Smooth muscle cell (in vitro differentiated cells): ENCODE measurements around the gene NAT14. TPM values are rescaled to one million over a fixed set of nuclear protein-coding genes. Genes with fewer than 3 reads are reported as not detected.

Experiments
- DNase-seq: peaks from one replicate; lab custom pipeline; 2025; ENCODE audit not compliant: unreplicated experiment; lab: John Stamatoyannopoulos, UW
- H2AFZ ChIP-seq: fragments of 200-600 bp; sonication (generic); 2 replicates; pipeline ENCODE4 v1.6.0; 2016; ENCODE audit warnings: antibody characterized with exemption, low read depth, mild to moderate bottlenecking
- H3F3A ChIP-seq: fragments of 200-600 bp; sonication (generic); 2 replicates; pipeline ENCODE4 v1.6.0; 2017; ENCODE audit warnings: antibody characterized with exemption, low read depth
- H3K27ac ChIP-seq: fragments of 200-600 bp; sonication (generic); 2 replicates; pipeline ENCODE4 v1.5.1; 2016; ENCODE audit warnings: low read depth, mild to moderate bottlenecking
- H3K27me3 ChIP-seq: fragments of 200-600 bp; sonication (generic); 2 replicates; pipeline ENCODE4 v1.6.1; 2016; ENCODE audit warnings: low read depth, mild to moderate bottlenecking
- H3K36me3 ChIP-seq: fragments of 200-600 bp; sonication (generic); 2 replicates; pipeline ENCODE4 v1.5.1; 2016; ENCODE audit warnings: low read depth
- H3K4me1 ChIP-seq: fragments of 200-600 bp; sonication (generic); 2 replicates; pipeline ENCODE4 v1.5.1; 2016; ENCODE audit warnings: low read depth
- H3K4me2 ChIP-seq: fragments of 200-600 bp; sonication (generic); 2 replicates; pipeline ENCODE4 v1.6.0; 2016; ENCODE audit warnings: mild to moderate bottlenecking
- H3K4me3 ChIP-seq: fragments of 200-600 bp; sonication (generic); 2 replicates; pipeline ENCODE4 v1.5.1; 2016; ENCODE audit warnings: mild to moderate bottlenecking
- H3K79me2 ChIP-seq: fragments of 200-600 bp; sonication (generic); 2 replicates; pipeline ENCODE4 v1.6.0; 2016; ENCODE audit warnings: low read depth, mild to moderate bottlenecking
- H3K9ac ChIP-seq: fragments of 200-600 bp; sonication (generic); 2 replicates; pipeline ENCODE4 v1.6.0; 2016; ENCODE audit warnings: low read depth
- H3K9me3 ChIP-seq: fragments of 200-600 bp; sonication (generic); replicated peaks from 2 replicates; pipeline ENCODE4 v1.5.1; 2016; ENCODE audit warnings: low read depth
- H4K20me1 ChIP-seq: fragments of 200-600 bp; sonication (generic); 2 replicates; pipeline ENCODE4 v1.6.0; 2016; ENCODE audit warnings: low read depth
- WGBS: methylation state at CpG from one replicate; pipeline ENCODE4 v1.1.7; 2016; ENCODE audit warnings: low lambda C conversion rate; 5-methylcytosine and 5-hydroxymethylcytosine counted together
- polyA plus RNA-seq: library from polyadenylated mRNA; unstranded; fragments of >200 nt; fragmentation: Nextera tagmentation; extraction: Ambion mirVana; gene quantifications from 2 replicates; pipeline ENCODE4 v1.2.1, GENCODE V29; 2016
- total RNA-seq: library from RNA; depleted of rRNA; stranded (reverse); fragments of >200 nt; gene quantifications from 2 replicates; pipeline ENCODE4 v1.2.3, GENCODE V29; 2014
- TF ChIP-seq, protein P1 (sequence below): fragments of 200-600 bp; sonication (generic); IDR thresholded peaks from 2 replicates; pipeline ENCODE4 v1.5.1; 2017; ENCODE audit warnings: borderline replicate concordance, mild to moderate bottlenecking, antibody characterized with exemption; ENCODE audit not compliant: insufficient read depth, poor library complexity, severe bottlenecking

Gene NAT14
- total and polyA plus RNA-seq, 2 experiments from 2014 or later: 14.3 to 67.5 TPM

DNA sequence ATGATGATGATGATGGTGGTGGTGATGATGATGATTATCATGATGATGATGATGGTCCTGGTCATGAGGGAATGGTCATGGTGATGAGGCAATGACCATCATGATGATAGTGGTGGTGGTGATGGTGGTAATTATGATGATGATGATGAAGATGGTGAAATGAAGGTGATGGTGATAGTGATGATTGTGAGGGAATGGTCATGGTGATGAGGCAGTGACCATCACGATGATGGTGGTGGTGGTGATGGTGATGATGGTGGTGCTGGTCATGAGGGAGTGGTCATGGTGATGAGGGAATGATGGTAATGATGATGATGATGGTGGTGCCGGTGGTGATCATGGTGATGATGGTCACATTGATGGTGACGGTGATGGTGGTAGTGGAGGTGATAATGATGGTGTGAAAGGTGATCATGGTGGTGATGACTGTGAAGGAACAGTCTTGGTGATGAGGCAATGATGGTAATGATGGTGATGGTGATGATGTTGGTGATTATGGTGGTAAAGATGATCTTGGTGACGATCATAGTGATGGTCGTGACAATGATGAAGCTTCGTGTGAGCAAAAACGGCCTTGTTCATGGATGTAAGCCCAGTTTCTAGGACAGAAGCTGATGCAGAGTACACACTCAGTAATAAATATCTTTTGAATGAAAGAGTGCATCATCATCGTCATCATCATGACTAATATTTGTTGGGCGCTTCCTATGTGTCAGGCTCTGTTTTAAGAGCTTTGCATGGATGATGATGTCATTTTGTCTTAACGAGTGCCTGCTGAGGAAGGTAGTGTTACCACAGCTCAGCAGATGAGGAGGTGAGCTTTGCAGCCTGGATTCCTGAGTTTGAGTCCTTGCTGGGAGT, 34.7 kb downstream of the NAT14 start:
- TF ChIP-seq, protein P1, sequence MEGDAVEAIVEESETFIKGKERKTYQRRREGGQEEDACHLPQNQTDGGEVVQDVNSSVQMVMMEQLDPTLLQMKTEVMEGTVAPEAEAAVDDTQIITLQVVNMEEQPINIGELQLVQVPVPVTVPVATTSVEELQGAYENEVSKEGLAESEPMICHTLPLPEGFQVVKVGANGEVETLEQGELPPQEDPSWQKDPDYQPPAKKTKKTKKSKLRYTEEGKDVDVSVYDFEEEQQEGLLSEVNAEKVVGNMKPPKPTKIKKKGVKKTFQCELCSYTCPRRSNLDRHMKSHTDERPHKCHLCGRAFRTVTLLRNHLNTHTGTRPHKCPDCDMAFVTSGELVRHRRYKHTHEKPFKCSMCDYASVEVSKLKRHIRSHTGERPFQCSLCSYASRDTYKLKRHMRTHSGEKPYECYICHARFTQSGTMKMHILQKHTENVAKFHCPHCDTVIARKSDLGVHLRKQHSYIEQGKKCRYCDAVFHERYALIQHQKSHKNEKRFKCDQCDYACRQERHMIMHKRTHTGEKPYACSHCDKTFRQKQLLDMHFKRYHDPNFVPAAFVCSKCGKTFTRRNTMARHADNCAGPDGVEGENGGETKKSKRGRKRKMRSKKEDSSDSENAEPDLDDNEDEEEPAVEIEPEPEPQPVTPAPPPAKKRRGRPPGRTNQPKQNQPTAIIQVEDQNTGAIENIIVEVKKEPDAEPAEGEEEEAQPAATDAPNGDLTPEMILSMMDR: no peak
- H3K4me2 ChIP-seq: no peak overlapping the region
- no peak for DNase-seq
- no peaks in the 10 kb centered on the region for H4K20me1 ChIP-seq
- H3K4me3 ChIP-seq: no peak overlapping the region
- no peaks in the 10 kb centered on the region for H3K79me2 ChIP-seq
- WGBS: 81% methylated on average over 10 of the region's 10 CpGs
- H3K36me3 ChIP-seq: no peaks in the 10 kb centered on the region
- H3K27me3 ChIP-seq: no peaks in the 10 kb centered on the region
- H2AFZ ChIP-seq: no peak overlapping the region
- no peak overlapping the region for H3K9ac ChIP-seq
- no peaks in the 10 kb centered on the region for H3K4me1 ChIP-seq
- no peak overlapping the region for H3K27ac ChIP-seq
- H3K9me3 ChIP-seq: no peaks in the 10 kb centered on the region
- no peaks in the 10 kb centered on the region for H3F3A ChIP-seq

DNA sequence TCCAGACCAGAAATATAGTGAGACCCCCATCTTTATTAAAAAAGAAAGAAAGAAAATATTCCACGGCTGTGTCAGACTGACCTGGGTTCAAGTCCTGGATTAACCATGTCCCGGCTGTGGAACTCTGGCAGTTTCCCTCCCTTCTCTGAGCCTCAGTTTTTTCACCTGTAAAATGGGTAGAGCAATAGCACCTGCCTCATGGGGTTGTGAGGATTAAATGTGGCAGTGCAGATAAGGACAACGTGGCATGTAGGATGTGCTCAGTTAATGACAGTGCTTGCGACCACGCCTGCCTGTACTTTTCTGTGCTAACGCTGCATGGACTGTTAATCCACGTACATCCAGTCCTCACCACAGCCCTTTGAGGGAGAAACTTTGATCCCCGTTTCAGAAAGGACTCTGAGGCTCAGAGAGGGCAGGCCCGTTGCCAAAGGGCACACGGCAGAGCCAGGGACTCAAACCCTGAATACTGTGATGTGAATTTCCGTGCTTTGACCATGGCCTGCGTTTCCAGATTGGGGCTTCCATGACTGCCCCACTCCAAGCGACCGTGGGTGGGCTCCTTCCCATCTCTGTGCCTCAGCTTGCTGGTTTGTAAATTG, 35.8 kb downstream of the NAT14 start:
- no peaks in the 10 kb centered on the region for H3F3A ChIP-seq
- H3K27ac ChIP-seq: no peak overlapping the region
- 82% methylated on average over 14 of the region's 14 CpGs for WGBS
- no peaks in the 10 kb centered on the region for H4K20me1 ChIP-seq
- H3K4me2 ChIP-seq: no peak overlapping the region
- H3K9me3 ChIP-seq: no peaks in the 10 kb centered on the region
- no peak for DNase-seq
- H3K27me3 ChIP-seq: no peaks in the 10 kb centered on the region
- H3K4me3 ChIP-seq: no peak overlapping the region
- no peaks in the 10 kb centered on the region for H3K79me2 ChIP-seq
- no peak overlapping the region for H3K9ac ChIP-seq
- no peak overlapping the region for H2AFZ ChIP-seq
- H3K36me3 ChIP-seq: no peaks in the 10 kb centered on the region
- H3K4me1 ChIP-seq: no peaks in the 10 kb centered on the region
- TF ChIP-seq, protein P1: no peak

DNA sequence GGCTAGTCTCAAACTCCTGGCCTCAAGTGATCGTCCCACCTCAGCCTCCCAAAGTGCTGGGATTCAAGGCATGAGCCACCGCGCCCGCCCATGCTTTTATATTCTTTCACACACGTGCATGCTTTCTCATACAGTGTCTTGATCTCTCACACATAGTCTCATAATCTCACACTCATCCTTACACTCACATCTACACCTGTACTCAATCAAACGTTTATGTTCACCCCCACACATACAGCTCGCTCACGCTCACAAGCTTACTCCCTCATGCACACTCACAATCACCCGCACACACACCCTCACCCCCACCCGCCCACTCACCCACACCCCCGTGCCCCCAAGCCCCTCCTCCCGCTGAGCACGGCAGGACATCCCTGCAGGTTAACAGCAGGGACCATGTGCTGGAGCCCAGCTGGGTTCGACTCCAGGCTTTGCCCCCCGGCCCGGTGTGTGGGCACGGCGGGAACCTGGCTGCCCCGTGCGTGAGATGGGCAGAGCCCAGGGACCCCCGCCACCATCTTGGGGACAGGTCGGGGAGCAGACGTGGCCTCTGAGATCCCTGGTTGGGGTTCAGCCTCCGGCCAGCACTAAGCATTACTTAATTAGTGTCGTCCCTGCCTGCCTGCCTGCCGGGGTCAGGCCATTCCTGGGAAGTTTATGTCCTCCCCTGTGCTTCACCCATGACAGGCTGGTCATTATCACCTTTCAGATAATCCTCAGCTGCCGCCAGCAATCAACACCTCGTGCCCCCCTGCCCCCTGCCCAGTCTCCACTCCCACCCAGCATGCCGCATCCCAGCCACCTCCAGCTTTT, 40.5 kb downstream of the NAT14 start:
- no peak overlapping the region for H3K4me2 ChIP-seq
- no peaks in the 10 kb centered on the region for H3K79me2 ChIP-seq
- no peaks in the 10 kb centered on the region for H3K9me3 ChIP-seq
- H4K20me1 ChIP-seq: no peaks in the 10 kb centered on the region
- H3F3A ChIP-seq: no peaks in the 10 kb centered on the region
- no peak overlapping the region for H3K9ac ChIP-seq
- H3K27ac ChIP-seq: no peak overlapping the region
- 66% methylated on average over 28 of the region's 29 CpGs for WGBS
- no peaks in the 10 kb centered on the region for H3K4me1 ChIP-seq
- no peaks in the 10 kb centered on the region for H3K36me3 ChIP-seq
- H3K4me3 ChIP-seq: no peak overlapping the region
- no peaks in the 10 kb centered on the region for H3K27me3 ChIP-seq
- TF ChIP-seq, protein P1: no peak
- no peak overlapping the region for H2AFZ ChIP-seq
- DNase-seq: no peak
